Measurements from ENCODE around the gene TMEM138.

GRCh38 chr11:61367406-61367805, 5.2 kb downstream of the TMEM138 start:
- TF ChIP-seq CTCF (IDR thresholded peaks at IDR 0.05) (no peak), POLR2A (IDR thresholded peaks at IDR 0.05) (no peak)
